GM18502 (cell line): ENCODE measurements around the gene TOM1L2.

Experiments used
- ATAC-seq: cut with Tn5 transposase; IDR thresholded peaks from one replicate; pipeline ENCODE4 v1.9.1; 2021; ENCODE audit warnings: mild to moderate bottlenecking; ENCODE audit not compliant: unreplicated experiment, poor library complexity

Gene TOM1L2

DNA sequence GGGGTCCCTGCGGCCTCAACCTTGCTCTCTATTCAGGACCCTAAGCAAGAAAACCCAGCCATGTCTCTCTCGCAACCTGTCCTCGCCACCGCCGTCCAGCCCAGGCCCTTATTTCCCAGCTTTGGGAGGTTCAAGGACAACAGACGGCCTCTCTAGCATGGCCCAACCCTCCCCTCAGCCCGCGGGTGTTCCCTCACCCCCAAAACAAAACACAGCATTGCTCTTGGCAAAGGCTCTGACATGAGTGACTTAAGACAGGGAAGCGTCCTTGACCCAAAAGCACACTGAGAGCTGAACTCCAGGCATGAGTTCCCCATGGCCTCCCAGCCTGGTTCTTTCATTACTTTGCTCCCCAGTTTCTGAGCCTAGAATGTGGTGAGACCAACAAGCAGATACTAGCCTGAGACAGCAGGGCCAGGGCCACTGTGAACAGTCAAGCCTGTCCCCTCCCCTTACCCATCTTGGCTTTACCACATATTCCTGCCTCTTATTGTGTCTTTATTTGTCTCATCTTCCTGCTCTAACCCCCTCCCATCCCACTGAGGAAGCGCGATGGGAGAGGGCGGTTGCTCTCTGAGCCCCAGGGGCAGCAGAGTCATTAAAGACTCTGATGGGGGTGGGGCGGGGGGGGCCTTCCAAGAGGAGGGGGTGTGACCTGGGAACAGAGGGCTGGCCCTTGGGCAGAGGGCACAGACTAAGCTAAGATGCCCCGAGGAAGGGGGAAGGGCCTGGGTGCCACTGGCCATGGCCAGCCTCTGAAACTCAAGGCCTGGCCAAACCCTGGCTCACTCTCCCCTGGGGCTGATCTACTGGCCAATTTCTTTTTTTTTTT is 147.2 kb downstream of the TOM1L2 start:
- ATAC-seq = no peak

DNA sequence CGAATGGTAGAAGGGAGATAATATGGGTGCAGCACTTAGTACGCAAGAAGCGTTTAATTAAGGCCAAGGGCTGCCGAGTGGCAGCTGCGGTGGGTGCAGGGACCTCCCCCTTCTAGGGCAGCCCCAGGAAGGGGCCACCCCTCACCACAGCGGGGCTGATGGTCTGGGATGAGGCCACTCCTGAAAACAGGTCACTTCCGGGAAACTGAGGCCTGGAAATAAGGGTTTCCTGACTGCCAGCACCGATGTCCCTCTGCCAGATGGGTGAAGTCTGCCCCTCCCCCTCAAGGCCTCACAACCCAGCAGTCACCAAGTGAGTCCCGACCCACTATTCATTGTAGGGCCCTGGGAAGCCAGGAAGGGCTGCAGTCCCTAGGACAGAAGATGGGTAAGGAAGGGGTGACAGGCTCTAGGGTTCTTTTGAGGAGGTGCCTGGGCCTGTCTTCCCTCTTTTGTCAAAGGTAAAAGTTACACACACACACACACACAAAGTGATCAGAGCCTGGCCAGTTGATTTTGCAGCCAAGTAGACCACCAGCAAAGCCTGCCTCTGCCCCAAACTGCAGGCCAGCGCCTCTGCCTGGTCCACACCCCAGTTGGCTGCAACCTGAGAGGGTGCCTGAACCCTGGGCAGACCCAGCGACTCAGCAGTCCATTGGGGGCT is 147.9 kb downstream of the TOM1L2 start:
- no peak for ATAC-seq

DNA sequence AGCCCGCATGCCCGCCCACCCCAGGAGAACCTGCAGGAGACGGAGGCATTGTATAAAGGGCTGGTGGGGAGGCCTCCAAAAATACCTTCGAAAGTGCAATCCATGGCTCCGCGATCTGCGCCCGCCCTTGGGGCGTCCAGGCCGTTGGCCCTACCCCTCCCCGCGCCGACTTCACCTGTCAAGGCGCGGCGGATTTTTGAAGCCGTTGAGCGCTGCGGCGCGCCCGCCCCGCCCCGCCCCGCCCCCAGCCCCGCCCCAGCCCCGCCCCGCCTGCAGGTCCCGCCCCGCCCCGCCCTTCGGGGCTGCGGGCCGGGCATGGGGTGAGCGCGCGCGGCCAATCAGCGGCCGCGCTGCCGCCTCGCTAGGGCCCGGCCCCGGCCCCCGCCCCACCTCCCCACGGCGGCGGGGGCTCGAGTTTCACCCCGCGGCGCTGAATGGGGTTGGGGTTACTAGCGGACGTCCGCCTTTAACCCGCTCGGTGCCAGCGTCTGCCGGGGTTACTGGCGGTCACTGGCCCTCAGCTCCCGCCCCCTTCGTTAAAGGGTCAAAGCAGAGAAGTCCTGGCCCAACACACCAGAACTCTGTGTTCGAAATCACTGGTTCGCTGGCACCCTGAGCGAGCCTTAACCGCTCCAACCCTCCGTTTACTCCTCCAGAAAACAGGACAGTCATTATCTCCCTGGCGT is 148.6 kb downstream of the TOM1L2 start:
- peak; percentile 77 for ATAC-seq

DNA sequence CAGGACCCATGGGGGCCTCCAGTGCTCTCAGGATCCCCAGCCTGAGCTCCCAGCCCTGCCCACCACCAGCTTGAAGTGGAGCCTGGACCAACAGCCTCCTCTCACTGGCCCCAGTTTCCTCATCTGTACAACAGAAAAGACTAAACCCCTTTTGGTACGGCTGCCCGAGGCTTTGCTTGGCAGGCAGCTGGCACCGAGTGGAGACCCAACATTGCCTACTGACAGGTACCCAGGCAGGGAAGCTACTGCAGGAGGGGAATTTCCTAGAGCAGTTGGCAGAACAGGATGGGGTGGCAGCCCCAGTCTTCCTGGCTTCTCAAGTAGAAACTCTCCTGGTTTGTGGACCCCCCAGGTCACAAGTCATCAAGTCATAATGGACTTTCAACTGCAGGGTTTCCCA is 149.6 kb downstream of the TOM1L2 start:
- no peak for ATAC-seq

DNA sequence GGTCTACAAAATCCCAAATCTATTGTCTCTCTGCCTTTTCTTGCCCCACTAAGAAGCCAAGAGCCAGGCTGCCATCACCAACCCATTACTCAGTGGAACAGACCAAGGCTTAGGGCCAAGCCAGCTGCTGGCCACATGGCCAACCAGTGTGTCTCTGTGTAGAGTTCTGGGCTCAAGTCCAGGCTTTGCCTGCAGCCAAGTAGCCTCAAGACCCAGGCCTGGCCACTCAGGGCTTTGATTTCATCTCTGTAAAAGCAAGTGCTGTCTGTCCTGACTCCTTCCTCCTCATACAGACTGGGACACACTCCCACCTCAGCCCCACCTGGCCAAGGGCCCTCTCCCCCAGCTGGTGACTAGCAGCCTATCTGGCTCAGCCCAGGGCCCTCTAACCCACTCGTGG is 150.0 kb downstream of the TOM1L2 start:
- no peak for ATAC-seq

DNA sequence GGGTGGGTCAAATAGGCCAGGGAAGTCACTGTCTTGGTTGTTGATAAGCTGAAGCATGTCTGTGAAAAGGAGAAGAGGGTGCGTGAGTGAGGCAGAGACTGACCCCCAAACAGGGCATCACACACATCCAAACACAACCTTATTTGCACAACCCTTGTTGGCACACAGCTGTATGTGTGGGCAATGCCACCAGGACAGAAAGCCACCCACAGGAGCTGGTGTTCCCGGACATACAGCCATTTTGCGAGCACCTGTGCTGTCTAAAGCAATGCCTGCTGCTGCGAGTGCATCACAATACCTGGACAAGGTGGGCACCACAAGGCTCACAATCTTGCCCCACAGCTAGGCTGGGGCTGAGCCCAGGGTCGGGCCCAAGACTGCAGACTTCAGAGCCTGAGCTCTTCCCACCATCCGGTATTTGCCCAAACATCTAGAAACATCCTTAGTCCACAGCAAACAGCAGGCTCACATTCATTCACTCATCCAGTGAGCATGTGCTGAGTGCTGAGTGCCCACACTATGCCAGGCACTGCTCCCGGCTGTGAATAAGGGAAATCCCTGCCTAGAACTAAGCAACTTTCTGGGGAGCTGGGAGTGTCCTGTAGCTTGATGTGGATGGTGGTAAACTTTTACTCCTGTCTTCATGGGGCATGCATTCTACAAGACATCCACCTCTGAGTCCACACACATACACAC is 151.6 kb downstream of the TOM1L2 start:
- ATAC-seq = no peak

DNA sequence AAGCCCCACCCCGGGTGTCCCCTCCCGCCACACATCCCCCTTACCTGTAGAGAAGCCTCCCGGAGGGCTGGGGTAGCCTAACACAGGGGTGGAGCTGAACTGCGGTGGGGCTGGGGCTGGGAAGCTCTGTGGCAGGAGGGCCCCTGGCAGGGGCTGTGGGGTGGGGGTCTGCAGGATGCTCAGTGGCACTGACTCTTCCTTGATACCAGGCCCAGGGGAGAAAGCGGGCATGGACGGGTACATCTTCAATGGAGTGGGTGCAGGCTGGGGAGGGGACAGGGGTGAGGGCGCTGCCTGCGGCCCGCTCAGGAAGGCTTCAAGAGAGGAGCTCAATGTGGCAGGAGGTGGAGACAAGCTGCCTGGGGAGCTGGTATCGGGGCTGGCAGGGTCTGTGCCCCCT is 152.2 kb downstream of the TOM1L2 start:
- no peak for ATAC-seq

DNA sequence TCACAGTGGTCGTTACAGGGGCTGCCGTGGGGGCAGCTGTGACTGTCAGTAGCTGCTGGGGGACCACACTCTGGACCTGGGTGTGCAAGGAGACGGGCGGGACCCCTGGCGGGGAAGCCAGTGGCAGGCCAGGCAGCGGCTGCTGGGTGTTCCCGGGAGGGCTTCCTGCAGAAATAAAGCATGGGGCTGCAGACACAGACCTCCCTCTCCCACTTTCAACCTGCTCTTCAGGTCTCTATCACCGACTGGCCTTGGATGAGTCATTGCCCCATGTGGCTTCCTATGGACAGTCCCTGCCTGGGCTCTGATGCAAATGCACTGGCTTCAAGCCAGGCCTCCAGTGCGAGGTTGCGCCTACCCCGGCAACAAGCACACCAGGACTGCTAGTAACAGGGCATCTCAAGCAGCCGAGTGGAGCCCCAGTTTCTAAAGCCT is 152.6 kb downstream of the TOM1L2 start:
- peak; percentile 54 for ATAC-seq

DNA sequence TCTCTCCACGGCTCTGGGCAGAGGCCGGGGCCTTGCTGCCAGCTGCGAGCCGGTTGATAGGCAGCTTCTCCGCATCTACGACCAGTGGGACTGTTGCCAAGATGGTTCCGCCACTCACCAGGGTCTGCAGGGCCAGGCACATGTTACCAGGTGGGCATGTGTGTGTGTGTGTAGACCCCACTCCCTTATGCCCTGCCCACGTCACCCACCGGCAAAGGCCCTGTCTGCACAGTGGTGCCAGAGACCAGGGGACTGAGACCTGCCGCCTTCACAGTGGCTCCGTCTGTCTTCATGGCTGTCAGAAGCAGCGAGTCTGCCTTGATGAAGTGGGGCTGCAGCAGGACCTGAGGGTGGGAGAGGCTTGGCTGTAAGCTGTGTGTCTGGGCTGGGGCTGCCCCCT is 153.1 kb downstream of the TOM1L2 start:
- no peak for ATAC-seq

DNA sequence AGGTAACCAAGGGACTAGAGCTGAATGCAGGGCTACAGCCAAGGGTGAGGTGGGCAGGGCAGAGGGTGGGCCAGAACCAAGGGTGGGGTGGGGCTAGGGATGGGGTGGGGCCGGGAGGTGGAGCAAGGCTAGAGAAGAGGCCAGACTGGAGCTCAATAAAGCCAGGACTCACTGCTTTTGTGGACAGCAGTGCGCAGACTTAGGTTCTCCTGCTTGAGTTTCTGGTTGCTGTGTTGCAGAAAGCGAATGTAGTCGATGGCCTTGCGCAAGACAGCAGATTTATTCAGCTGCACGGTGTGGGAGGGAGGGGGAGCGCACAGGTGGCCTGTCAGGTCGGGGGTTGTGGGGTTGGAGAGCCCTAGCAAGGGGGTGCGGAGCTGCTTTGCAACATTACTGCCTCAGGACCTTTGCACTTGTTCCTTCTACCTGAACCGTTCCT is 154.1 kb downstream of the TOM1L2 start:
- no peak for ATAC-seq

DNA sequence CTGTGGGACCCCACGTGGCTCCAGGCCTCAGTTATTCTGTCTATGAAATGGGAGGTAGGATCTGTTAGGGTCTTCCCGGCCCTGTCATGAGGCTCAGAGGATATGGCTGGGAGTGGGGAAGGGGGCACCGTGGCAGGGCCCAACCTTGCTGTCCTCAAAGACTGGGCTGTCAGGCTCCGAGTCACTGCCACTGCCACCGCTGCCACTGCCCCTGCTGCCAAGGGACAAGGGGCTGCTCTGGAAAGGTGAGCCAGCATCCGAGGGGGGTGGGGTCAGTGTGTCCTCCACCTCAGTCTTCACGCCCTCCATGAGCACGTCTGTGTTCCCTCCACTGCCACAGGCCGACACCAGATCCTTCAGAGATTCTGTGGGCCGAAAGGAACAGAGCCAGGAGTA is 154.7 kb downstream of the TOM1L2 start:
- ATAC-seq = no peak

DNA sequence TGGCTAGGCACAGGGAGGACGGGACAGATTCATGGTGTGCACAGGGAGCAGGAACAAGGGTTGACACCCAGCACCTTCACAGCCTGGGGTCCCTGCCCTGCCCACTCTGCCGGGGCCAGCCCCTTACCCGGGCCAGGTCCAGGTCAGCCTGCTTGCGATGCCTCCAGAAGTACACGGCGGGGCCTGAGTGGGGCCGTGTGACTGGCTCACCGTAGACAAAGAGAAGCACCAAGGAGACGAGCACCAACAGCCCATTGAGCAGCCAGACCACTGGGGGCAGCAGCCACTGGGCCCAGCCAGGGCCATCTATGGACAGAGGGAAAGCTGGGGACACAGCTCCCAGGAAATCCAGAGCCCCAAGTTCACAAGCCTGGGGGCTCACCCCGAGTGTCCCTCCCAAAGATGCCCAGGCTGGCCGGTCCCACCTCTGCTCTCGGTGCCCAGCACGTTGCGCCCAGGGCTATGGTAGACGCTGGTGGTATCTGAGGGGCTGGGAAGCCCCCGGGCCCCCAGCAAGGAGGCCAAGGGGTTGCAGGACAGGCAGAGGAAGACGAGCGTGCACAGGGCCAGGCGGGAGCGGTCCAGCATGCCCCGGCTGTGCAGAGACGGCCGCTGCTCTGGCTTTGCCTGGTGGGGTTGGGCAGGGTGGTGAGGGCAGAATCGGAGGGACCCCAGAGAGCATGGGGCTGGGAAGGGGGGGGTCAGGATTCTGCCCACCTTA is 155.2 kb downstream of the TOM1L2 start:
- ATAC-seq = no peak

DNA sequence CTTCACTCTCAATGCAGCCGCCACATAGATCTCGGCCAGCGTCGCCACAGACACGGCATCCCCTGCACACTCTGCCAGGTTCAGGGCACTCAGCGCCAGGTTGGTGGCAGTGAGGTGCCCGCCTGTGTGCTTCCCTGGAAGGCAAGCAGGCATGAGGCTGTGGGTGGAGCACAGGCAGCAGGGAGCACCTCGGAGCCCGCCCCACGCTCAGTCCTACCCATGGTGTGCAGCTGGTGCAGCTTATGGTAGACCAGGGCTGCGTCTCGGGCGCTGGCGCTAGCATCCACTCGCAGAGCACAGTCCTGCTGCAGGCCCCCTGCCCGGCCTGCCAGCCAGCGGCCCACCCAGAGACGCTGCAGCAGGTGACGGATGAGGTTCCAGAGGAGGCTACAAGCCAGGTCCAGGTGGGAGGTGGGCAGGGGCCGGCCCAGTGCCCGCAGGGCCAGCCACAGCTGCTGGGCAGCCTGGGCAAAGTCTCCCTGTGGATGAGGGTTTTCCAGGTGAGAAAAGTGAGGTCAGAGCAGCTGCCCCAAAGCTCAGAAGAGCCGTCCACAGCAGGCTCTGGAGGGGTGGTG is 155.9 kb downstream of the TOM1L2 start:
- ATAC-seq = no peak

DNA sequence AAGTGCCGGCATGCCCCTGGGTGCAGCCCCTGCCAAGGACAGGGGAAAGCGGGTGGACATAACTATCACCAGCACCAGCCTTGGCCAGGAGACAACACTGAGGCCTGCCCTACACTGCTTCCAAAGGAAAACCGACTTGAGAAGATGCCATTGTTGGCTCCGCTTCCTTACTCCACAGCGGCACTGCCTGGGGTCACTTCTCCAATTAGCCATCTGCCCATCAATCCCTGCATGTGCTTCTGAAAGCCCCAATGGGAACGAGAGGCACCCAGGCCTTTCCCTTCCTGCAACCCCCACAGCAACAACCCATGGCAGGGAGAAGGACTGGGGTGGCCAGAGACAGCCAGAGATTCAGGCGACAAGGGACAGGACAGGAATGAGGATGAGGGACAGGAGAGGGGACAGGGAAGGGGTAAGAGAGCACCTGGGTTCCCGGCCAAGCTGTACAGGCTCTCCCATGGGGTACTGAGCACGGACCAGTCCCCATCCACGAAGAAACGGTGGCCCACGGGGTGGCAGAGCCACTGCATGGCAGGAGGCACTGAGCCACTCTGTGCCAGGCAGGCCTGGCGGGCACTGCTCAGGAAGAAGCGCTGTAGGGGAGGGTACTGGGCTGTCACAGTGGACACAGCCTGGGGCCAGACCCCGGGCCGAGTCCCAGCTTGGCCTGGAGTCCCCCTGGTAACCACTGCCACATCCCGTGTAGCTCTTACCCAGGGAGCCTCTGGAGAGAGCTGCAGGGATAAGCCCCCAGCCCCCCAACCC is 156.6 kb downstream of the TOM1L2 start:
- no peak for ATAC-seq

DNA sequence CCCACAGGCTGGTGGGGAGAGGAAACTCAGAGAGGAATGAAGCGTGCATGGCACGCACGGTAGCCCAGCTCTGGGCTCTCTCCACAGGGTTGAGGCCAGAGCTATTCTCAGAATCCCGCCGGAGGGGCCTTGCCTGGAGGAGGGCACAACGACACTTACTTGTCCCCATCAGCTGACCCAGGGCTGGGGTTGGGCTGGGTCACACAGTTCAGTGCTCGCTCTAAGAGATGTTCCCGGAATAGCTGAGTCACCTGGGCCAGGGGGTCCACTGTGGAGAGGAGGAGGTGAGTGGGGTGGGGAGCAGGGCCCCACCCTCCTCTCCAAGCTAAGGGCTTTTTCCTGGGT is 157.2 kb downstream of the TOM1L2 start:
- no peak for ATAC-seq

DNA sequence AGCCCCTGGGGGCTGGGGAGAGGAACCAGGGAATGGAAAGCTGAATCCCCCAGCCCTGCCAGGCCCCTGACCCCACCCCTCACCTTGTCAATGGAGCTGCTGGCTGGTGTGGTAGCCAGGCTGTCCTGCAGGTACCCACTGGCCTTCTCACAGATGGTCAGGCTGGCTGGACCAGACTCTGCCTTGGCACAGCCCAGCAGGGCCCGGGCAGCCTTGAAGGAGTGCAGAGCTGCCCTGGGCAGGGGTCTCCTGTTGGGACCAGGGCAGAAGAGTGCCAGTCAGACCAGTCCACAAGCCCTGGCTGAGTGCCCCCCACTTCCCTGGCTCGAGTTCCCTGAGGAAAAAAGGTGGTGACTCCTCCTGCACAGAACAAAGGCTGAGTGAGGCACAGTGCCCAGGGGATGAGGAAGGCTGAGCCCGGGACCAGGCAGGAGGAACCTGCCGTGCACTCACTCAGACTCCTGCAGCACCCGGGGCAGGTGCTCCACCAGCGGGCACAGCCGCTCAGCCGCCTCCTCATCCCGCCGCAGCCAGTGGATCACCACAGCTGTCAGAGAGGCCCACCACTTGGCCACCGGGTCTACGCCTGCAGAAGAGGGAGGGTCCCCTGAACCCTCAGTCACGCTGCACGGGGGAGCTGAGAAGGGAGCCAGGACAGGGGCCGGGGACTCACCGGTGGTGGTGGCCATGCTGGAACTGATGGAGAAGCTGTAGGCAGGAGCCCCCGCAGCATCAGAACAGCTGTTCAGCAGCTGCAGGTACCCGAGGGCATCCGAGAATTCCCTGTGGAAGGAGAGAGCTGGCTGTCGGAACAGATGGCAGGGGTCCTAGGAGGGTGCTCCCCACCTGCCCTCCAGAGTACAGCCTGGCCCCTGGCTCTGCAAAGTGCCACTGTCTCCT is 157.8 kb downstream of the TOM1L2 start:
- no peak for ATAC-seq

DNA sequence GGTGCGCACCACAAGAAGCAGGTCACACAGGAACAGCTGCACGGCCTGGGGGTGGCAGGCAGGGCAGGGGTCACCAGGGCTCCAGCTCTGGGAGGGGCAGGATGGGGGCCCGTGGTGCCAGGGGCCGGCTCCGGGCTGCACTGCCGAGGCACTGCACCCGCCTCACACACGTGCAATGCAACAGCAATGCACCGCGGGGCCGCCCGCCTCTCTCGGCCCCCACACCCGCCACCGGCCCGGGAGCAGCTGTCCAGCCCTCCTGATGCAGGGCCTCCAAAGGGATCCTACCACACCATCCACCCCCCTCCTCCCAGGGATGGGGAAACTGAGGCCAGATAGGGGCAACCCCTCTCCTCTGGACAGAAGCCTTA is 158.5 kb downstream of the TOM1L2 start:
- no peak for ATAC-seq

DNA sequence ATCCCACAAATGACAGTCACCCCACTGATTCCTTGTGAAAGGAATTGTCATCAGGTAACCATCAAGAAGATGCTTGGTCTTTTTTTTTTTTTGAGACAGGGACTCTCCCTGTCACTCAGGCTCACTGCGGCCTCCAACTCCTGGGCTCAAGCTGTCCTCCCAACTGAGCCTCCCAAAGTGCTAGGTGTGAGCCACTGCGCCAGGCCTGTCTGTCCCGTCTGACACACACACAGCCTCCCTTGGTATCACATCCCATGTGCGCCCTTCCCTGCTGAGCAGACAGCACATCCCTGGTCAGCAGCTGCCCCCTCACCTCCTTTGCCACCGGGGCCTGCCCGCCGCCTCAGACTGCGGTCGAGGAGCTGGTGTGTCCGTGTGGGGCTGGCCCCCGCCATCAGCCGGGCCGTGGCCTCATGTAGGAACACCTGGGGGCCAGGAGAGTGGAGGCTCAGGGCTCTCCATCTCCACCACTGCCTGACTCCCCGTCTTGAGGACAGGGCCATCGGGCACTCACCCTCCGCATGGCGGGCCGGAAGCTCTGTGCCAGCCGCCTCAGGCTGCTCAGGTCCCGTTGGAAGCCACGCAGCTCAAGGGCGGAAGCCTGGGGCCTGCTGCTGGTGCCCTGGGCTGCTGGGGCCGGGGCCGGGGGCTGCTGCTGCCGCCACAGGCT is 159.0 kb downstream of the TOM1L2 start:
- ATAC-seq = no peak
